Skin of body (tissue), 2 donors: ENCODE measurements around the gene TERT. TPM values are rescaled to one million over a fixed set of nuclear protein-coding genes. Genes with fewer than 3 reads are reported as not detected.
"Not testable (repeated sequence)": the region's sequence is repeated elsewhere in the genome, so short reads cannot be mapped to it uniquely, and the experiment has no call there.

Experiments
- DNase-seq: peaks from one replicate; lab custom pipeline; 2025; lab: John Stamatoyannopoulos, UW
- total RNA-seq: library from RNA; depleted of rRNA; stranded (reverse); fragments of >200 nt; gene quantifications from one replicate; pipeline ENCODE4 v1.2.3, GENCODE V29; 2014

TERT gene
- total RNA-seq, 1 donor from 2014 or later = not detected

- no peak for DNase-seq
These were observed 2.4 kb upstream of the TERT start for GRCh38 chr5:1297243-1297642.

- no peak for DNase-seq
These were observed 776 bp upstream of the TERT start for GRCh38 chr5:1295650-1296037.

DNA sequence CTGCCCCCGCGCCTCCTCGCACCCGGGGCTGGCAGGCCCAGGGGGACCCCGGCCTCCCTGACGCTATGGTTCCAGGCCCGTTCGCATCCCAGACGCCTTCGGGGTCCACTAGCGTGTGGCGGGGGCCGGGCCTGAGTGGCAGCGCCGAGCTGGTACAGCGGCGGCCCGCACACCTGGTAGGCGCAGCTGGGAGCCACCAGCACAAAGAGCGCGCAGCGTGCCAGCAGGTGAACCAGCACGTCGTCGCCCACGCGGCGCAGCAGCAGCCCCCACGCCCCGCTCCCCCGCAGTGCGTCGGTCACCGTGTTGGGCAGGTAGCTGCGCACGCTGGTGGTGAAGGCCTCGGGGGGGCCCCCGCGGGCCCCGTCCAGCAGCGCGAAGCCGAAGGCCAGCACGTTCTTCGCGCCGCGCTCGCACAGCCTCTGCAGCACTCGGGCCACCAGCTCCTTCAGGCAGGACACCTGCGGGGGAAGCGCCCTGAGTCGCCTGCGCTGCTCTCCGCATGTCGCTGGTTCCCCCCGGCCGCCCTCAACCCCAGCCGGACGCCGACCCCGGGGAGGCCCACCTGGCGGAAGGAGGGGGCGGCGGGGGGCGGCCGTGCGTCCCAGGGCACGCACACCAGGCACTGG lies 548 bp downstream of the TERT start:
- DNase-seq = no peak

GRCh38 chr5:1293416-1294205 lies 1.3 kb downstream of the TERT start:
- no peak for DNase-seq

DNA sequence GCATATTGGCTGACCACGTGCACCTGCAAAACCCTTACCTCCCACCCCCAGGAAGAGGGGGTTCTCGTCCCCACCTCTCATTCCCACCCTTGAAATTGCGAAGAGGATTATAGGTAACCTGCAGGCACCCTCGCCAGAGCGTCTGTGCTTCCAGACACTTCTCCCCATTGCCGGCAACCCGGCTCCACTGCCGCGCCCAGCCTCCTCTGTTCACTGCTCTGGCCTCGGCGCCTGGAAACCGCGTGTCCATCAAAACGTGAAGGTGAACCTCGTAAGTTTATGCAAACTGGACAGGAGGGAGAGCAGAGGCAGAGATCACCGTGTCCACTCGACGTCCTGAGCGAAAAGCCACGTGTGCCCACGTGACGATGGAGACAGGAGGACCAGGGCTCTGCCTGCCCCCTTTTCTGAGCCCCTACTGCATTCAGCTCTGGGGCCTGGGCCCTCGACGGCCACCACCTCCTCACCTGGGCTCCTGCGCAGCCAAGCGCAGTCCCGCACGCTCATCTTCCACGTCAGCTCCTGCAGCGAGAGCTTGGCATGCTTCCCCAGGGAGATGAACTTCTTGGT lies 1.9 kb downstream of the TERT start:
- no peak for DNase-seq

DNA sequence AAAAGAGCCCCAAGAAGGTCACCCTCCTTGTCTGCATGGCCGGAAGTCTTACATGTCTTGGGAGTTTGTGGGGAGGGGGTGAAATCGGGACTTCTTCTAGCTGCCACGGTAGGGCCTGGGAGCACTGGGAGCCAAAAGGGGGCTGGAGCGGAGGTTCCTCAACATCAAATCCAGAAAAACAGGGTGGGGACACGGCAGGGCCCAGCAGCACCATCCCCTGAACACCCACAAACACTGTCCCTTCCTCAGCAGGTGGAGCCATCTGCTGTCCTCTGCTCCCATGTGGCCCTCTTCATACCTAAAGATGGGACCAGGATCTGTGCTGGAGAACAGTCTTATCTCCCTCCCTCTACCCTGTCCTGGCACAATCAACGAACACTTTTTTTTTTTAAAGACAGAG lies 2.7 kb downstream of the TERT start:
- no peak for DNase-seq

GRCh38 chr5:1291611-1292080 lies 3.2 kb downstream of the TERT start:
- DNase-seq = no peak

DNA sequence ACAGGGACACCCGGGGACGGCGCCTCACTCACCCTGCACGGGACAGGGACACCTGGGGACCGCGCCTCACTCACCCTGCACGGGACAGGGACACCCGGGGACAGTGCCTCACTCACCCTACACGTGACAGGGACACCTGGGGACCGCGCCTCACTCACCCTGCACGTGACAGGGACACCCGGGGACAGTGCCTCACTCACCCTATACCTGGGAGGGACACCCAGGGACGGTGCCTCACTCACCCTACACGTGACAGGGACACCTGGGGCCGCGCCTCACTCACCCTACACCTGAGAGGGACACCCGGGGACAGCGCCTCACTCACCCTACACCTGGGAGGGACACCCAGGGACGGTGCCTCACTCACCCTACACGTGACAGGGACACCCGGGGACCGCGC lies 3.9 kb downstream of the TERT start:
- not testable (repeated sequence) for DNase-seq

- not testable (repeated sequence) for DNase-seq
These were observed 5.3 kb downstream of the TERT start for GRCh38 chr5:1289559-1289958.

GRCh38 chr5:1288439-1289335 lies 6.2 kb downstream of the TERT start:
- no peak for DNase-seq

- no peak for DNase-seq
These were observed 9.0 kb downstream of the TERT start for GRCh38 chr5:1285883-1286291.

- DNase-seq = no peak
These were observed 9.7 kb downstream of the TERT start for GRCh38 chr5:1285141-1285540.

DNA sequence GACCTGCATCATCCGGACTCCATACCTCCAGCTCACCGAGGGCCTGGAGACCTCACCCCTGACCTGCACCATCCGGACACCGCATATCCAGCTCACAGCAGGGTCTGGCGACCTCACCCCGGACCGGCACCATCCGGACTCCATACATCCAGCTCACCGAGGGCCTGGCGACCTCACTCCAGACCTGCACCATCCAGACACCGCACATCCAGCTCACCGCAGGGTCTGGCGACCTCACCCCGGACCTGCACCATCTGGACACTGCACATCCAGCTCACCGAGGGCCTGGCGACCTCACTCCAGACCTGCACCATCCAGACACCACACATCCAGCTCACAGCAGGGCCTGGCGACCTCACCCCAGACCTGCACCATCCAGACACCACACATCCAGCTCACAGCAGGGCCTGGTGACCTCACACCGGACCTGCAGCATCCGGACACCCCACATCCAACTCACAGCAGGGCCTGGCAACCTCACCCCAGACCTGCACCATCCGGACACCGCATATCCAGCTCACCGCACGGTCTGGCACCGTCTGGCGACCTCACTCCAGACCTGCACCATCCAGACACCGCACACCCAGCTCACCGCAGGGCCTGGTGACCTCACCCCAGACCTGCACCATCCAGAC lies 10.4 kb downstream of the TERT start:
- DNase-seq = not testable (repeated sequence)

- DNase-seq = not testable (repeated sequence)
These were observed 11.2 kb downstream of the TERT start for GRCh38 chr5:1283729-1284041.

GRCh38 chr5:1282993-1283728 lies 11.7 kb downstream of the TERT start:
- not testable (repeated sequence) for DNase-seq

- DNase-seq = peak; percentile 0
These were observed 12.5 kb downstream of the TERT start for GRCh38 chr5:1282131-1282992.

- no peak for DNase-seq
These were observed 13.6 kb downstream of the TERT start for GRCh38 chr5:1281038-1281882.

- DNase-seq = no peak
These were observed 14.5 kb downstream of the TERT start for GRCh38 chr5:1280177-1281037.
